ENCODE results near the gene PDE2A.

GRCh38 chr11:72618803-72619202 is 55.4 kb downstream of the PDE2A start:
- TF ChIP-seq CTCF (conservative IDR thresholded peaks at IDR 0.05; ENCODE audit: low read depth, low read length) (no peak), EZH2 (IDR thresholded peaks at IDR 0.05; ENCODE audit: borderline replicate concordance, low read depth, low read length, poor library complexity, severe bottlenecking) (no peak)
